NT2/D1 (cell line): ENCODE results near the gene CD2AP.

Experiments
- YY1 ChIP-seq: IDR thresholded peaks from 2 replicates; pipeline ENCODE4 v1.6.1; 2011; ENCODE audit not compliant: insufficient read length, insufficient read depth
- ZNF274 ChIP-seq: IDR thresholded peaks from 2 replicates; pipeline ENCODE4 v1.6.1; 2011; ENCODE audit warnings: mild to moderate bottlenecking, low read depth, low read length

DNA sequence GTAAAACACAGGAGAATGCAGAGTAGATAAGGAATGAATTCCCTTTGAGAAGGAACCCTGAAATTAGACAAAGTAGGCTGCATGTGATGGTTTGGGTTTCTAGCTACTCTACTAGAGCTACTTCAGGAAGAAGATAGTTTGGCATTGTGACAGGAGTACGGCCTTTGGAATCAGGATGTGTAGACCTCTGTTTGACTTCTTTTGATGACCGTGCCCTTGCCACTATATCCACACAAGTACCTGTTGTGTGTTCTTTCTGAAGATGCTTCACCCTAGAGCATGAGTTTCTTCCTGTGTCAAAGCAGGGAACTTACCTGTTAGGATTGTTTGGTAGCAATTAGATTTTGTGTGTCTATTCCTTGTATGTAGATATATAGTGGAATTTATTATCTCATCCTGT, 41.7 kb downstream of the CD2AP start:
- TF ChIP-seq YY1 = no peak
- no peak for TF ChIP-seq ZNF274
